GM21723 (cell line): Measurements from ENCODE around the gene SRSF10.
A peak's percentile ranks its signal among the peaks of the same experiment; 100 is the strongest.
"Not testable (repeated sequence)": the region's sequence is repeated elsewhere in the genome, so short reads cannot be mapped to it uniquely, and the experiment has no call there.

Experiments used
- ATAC-seq: cut with Tn5 transposase; IDR thresholded peaks from one replicate; pipeline ENCODE4 v1.9.1; 2021; ENCODE audit warnings: mild to moderate bottlenecking, moderate library complexity; ENCODE audit not compliant: unreplicated experiment

The SRSF10 gene

DNA sequence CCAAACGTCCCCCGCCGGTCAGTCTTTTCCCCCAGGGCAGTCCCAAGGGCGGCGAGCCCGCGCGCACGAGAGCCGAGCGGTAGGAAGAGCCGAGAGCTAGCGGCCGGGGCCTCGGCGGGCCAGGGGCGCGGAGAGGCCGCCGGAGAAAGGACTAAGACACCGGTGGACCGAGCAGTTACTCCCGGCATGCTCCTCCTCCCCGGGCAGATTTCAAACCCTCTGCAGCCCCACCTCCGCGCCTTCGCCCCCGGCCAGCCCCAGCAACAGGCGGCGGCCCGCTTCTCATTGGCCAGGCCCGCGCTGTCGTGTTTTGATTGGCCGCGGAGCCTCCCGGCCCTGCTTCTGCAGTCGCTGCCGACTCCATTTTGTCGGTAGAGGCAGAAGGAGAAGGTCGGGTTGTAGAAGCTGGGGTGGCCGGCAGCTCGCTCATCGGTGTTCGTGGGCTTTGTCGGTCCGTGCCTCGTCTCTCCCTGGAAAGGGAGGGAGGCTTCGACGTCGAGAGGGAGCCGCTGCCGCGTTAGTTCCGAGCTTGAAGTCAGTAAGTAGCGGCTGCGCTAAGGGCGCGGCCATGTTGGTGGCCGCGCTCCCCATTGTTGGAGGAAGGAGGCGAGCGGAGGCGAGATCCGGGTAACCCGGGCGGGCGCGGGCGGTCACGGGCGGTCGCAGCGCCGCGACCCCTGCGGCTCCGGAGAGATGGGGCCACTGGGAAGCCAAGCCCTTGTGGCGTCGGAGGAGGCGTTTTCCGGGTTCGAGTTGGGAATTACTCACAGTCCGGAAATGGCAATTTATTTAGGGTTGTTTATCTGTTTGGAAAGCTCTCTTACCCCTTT lies 20.5 kb downstream of the SRSF10 start, which contains the start of gene PNRC2:
Gene PNRC2, plus strand, starts transcription at position 368 of the 830 bp plus-strand sequence. CDS start 1,630 bp downstream, outside the sequence.
- peak; percentile 73 for ATAC-seq

DNA sequence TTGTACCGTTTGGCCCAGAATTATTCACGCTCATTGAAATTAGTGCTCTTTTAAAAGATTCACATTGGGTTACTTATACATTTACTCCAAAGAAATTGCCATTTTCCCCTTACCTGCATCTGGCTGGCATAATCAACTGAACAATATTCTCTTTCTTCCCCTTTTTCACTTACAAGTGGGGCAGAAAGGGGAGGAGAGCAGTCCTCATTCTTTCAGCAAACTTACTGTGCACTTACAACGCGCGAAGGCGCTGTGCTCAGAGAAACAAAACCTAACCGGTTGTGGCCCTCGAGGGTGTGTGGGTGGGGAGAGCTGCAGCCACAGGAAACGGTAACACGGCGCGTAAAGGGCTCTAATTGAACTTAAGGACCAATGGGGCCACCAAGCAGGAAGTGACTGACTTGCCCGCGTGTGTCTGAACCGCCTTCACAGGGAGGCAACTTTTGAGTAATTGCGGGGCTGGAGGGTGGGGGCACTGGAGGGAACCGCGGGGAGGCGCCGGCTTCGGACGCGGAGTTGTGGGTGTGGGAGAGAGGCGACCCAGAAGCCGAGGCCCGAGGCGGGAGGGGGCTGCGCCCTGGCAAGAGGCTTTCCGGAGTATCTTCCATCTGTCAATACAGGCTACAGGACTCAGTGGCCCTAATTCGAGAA lies 21.2 kb downstream of the SRSF10 start:
- ATAC-seq = peak; percentile 71

DNA sequence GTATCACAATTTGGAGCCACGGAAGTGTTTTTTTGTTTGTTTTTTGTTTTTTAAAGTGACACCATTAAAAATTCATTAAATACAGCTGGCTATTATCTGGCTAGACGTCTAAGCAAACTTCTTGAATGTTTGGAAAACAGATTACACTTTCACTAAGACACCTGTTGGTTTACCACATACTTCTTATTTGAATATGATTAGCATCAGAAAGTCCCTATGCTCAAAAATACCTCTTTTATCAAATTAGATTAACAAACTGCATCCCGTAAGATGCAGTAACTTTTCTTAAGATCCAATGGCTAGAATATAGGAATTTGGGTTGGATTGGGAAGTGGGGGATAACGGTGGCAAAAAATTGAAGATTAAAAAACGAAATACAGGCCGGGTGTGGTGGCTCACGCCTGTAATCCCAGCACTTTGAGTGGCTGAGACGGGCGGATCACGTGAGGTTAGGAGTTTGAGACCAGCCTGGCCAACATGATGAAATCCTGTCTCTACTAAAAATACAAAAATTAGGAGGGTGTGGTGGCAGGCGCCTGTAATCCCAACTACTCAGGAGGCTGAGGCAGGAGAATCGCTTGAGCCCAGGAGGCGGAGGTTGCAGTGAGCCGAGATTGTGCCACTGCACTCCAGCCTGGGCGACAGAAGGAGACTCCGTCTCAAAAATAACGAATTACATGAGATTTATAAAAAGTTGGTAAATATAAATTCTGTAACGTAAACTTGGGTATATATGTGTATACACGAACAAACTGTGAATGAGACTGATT lies 21.9 kb downstream of the SRSF10 start:
- ATAC-seq = not testable (repeated sequence)

GRCh38 chr1:23957096-23957495 lies 23.0 kb downstream of the SRSF10 start:
- no peak for ATAC-seq

DNA sequence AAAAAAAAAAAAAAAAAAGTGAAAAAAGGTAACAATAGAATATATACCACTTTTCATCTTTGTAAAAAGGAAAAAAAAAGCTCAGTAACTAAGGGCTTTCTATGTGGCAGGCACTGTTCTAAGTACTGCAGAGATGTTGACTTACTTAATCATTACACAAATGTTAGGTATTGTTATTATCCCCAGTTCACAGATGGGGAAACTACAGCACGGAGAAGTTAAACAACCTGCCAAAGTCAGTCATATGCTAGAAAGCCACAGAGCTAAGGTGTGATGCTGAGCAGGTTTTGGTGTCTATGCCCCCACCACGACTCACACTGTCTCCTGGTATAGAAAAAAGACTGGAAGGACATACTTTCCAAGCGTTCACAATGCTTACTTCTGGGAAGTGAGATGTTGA lies 27.1 kb downstream of the SRSF10 start:
- no peak for ATAC-seq

DNA sequence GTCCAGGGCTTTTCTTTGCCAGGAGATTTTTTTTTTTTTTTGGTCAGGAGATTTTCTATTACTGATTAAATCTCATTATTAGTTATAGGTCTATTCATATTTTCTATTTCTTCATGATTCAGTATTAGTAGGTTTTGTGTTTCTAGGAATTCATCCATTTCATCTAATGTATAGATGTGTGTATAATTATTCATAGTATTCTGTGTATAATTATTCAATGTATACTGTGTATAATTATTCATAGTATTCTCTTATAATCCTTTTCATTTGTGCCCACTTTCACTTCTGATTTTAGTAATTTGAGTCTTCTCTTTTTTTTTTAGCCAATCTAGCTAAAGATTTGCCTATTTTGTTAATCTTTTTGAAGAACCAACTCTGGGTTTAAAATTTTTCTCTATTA lies 32.8 kb downstream of the SRSF10 start:
- no peak for ATAC-seq

- no peak for ATAC-seq
These were observed 43.5 kb downstream of the SRSF10 start for GRCh38 chr1:23936481-23937176.

DNA sequence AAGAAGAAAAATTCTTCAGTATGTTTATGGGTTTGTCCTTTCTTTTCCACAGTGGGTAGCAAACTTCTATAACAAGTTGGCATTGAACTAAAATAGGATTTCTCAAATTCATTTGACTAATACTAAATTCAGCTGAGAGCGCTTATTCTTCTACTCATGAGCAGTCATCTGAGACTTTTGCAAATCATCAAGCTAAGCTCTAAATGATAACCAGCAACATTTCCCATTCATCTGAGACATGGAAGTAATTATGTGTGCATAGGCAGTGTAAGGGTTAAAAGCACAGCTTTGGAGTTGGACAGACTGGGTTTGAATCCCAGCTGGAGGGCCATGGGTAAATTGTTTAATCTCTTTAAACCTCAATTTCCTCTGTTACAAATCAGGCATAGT lies 48.6 kb downstream of the SRSF10 start:
- no peak for ATAC-seq

DNA sequence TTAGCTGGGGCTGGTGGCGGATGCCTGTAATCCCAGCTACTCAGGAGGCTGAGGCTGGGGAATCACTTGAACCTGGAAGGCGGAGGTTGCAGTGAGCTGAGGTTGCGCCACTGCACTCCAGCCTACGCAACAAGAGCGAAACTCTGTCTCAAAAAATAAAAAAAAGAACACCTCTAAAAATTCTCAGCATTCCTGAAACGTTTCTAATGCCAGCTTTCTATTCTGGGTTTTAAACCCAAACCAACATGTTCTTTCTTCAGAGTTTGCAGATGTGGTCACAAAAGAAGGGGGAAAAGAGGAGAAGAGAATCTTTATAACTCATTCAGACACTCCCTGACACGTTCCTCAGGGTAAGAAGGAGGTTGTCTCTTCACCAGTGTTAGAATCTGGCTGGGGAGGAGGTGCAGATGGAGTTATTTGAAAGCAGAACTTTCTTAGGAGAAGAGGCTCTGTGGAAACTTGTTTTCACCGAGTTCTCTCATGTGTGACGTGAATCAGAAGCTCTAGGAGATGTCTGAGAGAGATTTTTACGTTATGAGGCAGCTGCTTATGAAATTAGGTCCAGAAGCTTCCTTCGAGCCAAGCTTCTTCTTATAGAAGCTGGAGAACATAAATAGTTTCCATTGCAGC lies 49.2 kb downstream of the SRSF10 start:
- no peak for ATAC-seq

GRCh38 chr1:23930270-23930669 lies 49.9 kb downstream of the SRSF10 start:
- no peak for ATAC-seq

- ATAC-seq = no peak
These were observed 51.3 kb downstream of the SRSF10 start for GRCh38 chr1:23928789-23929188.

DNA sequence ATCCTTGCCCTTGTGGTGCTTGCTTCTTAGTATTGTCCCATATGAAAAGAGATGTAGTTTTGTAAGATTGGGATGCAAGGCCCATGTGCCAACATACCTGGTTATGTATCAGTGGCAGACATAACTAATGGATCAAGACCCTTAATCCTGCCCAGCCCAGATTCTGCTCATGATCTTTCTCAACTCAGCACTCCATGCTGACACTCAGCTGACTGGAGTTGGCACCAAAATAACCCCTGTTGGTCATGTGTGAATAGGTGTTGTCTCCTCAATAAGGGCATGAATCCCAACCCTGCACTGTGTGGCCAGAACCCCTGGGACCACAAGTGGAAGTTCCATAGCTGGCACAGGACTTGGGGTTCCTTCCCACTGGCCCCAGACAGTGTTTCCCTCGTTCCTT lies 53.0 kb downstream of the SRSF10 start:
- ATAC-seq = no peak

DNA sequence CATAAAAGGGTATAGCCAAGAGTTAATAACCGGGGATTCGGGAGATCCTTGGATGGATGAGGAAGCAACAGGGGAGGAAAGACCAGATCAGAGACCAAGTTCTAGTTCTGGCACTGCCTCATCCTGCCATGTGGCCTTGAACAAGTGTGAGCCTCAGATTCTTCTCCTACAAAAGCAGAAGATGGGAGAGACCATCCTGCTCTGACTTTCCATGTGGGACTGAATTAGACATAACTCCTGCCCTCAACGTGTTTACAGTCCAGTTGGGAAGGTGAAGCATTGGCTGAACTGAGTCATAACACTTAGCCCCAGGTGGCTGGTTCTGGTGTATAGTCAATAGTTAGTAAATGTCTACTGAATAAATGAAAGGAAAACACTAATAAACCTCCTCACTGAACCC lies 54.8 kb downstream of the SRSF10 start:
- no peak for ATAC-seq

DNA sequence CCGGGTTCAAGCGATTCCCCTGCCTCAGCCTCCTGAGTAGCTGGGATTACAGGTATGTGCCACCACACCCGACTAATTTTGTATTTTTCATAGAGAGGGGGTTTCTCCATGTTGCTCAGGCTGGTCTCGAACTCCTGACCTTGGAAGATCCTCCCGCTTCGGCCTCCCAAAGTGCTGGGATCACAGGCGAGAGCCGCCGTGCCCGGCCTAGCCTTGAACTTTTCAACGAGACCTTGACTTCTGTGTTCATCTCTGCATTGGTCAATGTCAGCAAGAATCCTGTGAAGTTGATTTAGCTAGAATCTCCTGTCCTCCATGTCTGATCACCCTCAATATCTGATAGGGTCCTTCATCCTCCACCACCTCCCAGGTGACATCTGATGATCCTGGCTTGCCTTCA lies 55.5 kb downstream of the SRSF10 start:
- no peak for ATAC-seq

DNA sequence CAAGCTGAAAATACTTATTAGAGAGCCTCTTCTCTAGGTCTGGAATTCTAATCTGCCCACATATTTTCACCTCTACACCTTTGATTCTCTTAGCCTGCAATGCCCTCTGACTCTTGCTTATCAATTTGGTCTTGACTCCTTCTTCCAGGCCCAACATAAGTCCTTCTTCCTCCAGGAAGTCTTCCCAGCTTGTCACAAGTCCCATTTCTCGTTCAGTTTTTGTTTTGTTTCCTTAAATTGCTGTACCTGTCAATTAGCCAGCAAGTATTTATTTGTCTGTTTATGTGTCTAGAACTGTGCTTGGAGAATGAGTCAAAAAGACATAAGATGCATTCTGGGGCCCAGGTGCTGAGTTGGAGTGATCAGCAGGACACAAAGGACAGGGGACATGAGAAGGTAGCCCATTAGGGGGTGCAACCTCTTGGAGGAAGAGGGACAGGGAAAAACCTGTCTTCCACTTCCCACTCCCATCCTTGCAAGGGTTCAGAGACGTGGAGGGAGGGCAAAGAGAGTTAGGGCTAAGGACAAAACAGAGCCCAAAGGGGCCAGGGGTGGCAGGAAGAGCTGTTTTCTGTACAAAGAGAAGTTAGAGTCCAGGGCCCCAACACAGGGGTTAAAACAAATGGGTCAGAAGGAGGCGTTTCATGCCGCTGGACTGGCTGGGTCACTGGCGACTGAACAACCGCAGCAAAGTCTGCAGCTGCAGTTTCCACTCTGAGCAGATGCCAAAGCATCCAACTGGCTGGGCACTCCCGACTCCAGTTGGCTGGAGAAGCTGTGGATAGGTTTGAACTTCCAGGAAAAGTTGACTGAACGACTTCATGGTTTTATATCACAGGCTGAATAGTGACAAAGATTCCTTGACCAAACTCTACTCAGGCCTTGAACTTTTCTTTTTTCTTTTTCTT lies 56.3 kb downstream of the SRSF10 start:
- no peak for ATAC-seq

GRCh38 chr1:23922321-23922943 lies 57.7 kb downstream of the SRSF10 start:
- ATAC-seq = no peak

DNA sequence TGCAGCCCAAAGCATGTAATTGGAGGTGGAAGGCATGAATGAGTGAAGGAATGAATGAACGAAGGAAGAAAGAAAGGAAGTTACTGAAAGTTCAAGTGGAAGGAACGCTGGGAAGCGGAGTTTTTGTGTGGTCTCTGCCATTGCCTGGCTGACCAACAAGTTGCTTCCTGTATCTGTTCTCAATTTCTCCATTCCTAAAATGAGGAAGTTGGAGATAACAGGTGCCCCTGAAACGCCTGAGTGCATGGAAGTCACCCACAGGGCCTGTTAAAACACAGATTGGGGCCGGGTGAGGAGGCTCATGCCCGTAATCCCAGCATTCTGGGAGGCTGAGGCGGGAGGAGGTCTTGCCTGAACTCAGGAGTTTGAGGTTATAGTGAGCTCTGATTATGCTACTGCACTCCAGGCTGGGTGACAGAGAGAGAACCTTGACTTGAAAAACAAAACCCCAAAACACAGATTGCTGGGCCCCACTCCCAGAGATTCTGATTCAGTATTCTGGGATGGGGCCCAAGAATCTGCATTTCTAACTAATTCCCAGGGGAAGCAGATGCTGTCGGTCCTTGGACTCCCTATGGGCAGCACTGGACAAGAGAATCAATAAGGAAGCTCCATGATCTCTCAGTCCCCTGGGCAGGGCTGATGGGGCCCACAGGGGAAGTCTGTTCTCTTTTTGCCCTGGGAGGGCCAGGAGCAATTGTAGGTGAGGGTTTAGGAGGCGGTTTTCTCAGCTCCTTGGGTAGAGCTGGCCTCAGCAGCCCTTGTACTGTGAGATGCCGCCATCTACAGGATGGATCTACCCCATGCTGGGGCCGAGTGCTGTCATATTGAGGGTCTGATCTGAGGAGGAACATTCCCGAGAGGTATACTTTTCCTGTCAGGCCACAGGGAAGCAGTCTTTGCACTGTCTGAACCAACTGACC lies 63.7 kb downstream of the SRSF10 start:
- ATAC-seq = no peak

- ATAC-seq = no peak
These were observed 64.7 kb downstream of the SRSF10 start for GRCh38 chr1:23915466-23915865.
